Keratinocyte (primary cell): ENCODE data around the gene ZNF470. TPM values are rescaled to one million over a fixed set of nuclear protein-coding genes. Genes with fewer than 3 reads are reported as not detected.

Experiments
- DNase-seq: peaks from one replicate; pipeline ENCODE4 v3.0.0-alpha.2; 2011; ENCODE audit warnings: low read depth, missing footprints, low spot score
- FAIRE-seq: peaks from 2 replicates; lab custom pipeline; 2011; peaks lifted over from hg19 to GRCh38; lab: Jason Lieb, UNC
- H2AFZ ChIP-seq: 2 replicates; pipeline ENCODE4 v1.6.0; 2012; ENCODE audit warnings: low read length, control low read depth, inconsistent platforms; ENCODE audit not compliant: control insufficient read depth
- H3K27ac ChIP-seq: 2 replicates; pipeline ENCODE4 v1.5.1; 2011; ENCODE audit warnings: low read length; ENCODE audit not compliant: control insufficient read depth, insufficient read depth
- H3K27me3 ChIP-seq: 3 replicates; pipeline ENCODE4 v1.6.0; 2011; ENCODE audit warnings: low read length; ENCODE audit not compliant: control insufficient read depth, insufficient read depth; ENCODE audit errors: extremely low read depth
- H3K36me3 ChIP-seq, 2 experiments: 2 replicates in 1 of 2; 3 replicates in 1 of 2; pipeline ENCODE4 v1.5.1; 2011; ENCODE audit warnings: low read length in 2 of 2, mild to moderate bottlenecking in 1 of 2; ENCODE audit not compliant: control insufficient read depth in 2 of 2, insufficient read depth in 2 of 2; ENCODE audit errors: extremely low read depth in 1 of 2
- H3K4me1 ChIP-seq: 3 replicates; pipeline ENCODE4 v1.5.1; 2011; ENCODE audit warnings: low read length; ENCODE audit not compliant: control insufficient read depth, insufficient read depth; ENCODE audit errors: extremely low read depth
- H3K4me2 ChIP-seq: 3 replicates; pipeline ENCODE4 v1.6.0; 2011; ENCODE audit warnings: low read depth, low read length; ENCODE audit not compliant: control insufficient read depth, insufficient read depth; ENCODE audit errors: extremely low read depth
- H3K4me3 ChIP-seq, 3 experiments: fragments of 200-600 bp in 1 of 3; sonication (generic) in 1 of 3; 2 replicates in 2 of 3; 3 replicates in 1 of 3; pipeline ENCODE4 v1.5.1; 2011 to 2016; ENCODE audit warnings: low read length in 3 of 3, mild to moderate bottlenecking in 3 of 3, control low read depth in 2 of 3, inconsistent platforms in 1 of 3, low read depth in 1 of 3, mixed read lengths in 1 of 3, mixed run types in 1 of 3, moderate library complexity in 1 of 3; ENCODE audit not compliant: control insufficient read depth in 2 of 3, insufficient read depth in 2 of 3; ENCODE audit errors: extremely low read depth in 1 of 3
- H3K79me2 ChIP-seq: 2 replicates; pipeline ENCODE4 v1.6.0; 2012; ENCODE audit warnings: low read length; ENCODE audit not compliant: control insufficient read depth, insufficient read depth
- H3K9ac ChIP-seq: 3 replicates; pipeline ENCODE4 v1.6.0; 2011; ENCODE audit warnings: low read length; ENCODE audit not compliant: control insufficient read depth, insufficient read depth; ENCODE audit errors: extremely low read depth
- H3K9me1 ChIP-seq: 3 replicates; pipeline ENCODE4 v1.6.0; 2011; ENCODE audit warnings: low read length; ENCODE audit not compliant: control insufficient read depth, insufficient read depth; ENCODE audit errors: extremely low read depth
- H3K9me3 ChIP-seq: 2 replicates; pipeline ENCODE4 v1.5.1; 2012; ENCODE audit warnings: low read depth, low read length; ENCODE audit not compliant: control insufficient read depth
- H4K20me1 ChIP-seq: 3 replicates; pipeline ENCODE4 v1.6.0; 2011; ENCODE audit warnings: low read length; ENCODE audit not compliant: control insufficient read depth, insufficient read depth; ENCODE audit errors: extremely low read depth
- CTCF ChIP-seq, 3 experiments: IDR thresholded peaks in 1 of 3; conservative IDR thresholded peaks in 1 of 3; optimal IDR thresholded peaks in 1 of 3; 2 replicates in 2 of 3; 3 replicates in 1 of 3; pipeline versions ENCODE3 to v1.5.1; 2011; ENCODE audit warnings: low read length in 3 of 3, mild to moderate bottlenecking in 3 of 3, moderate library complexity in 2 of 3, control low read depth in 1 of 3, inconsistent platforms in 1 of 3; ENCODE audit not compliant: insufficient read depth in 2 of 3; ENCODE audit errors: extremely low read depth in 1 of 3
- EZH2 ChIP-seq: IDR thresholded peaks from one replicate; pipeline ENCODE4 v1.6.1; 2012; ENCODE audit warnings: inconsistent platforms, mild to moderate bottlenecking, low read length, moderate library complexity
- dilution Hi-C: fragments of 300-500 bp; cut with MboI; formaldehyde crosslinking; loops from one replicate; pipeline ENCODE4 v1.7.0; 2020; ENCODE audit warnings: low sequenced_read_pairs; ENCODE audit not compliant: extremely low pct_ligation_motif_present
- polyA plus RNA-seq, 5 experiments: library from polyadenylated mRNA; depleted of rRNA in 3 of 5; stranded (reverse) in 3 of 5; stranded (forward) in 1 of 5; unstranded in 1 of 5; fragments of >200 nt; gene quantifications; 1 replicate in 1 of 5; 2 replicates in 3 of 5; 3 replicates in 1 of 5; pipeline versions ENCODE4 v1.2.1 to v1.2.3, GENCODE V29; 2011 to 2012; ENCODE audit warnings: missing spikeins in 2 of 5, low read depth in 1 of 5, low replicate concordance in 1 of 5

The ZNF470 gene
- polyA plus RNA-seq, 1 donor (not counting 4 experiments of a cell fraction or from before 2014, with no cell fraction given) = 2.7 TPM

- dilution Hi-C loops = no loop called here
- no peak overlapping the region for H3K4me2 ChIP-seq
- no peak overlapping the region for H2AFZ ChIP-seq
- H4K20me1 ChIP-seq = no peaks in the 10 kb centered on the region
- H3K4me3 ChIP-seq = no peak overlapping the region
- no peaks in the 10 kb centered on the region for H3K27me3 ChIP-seq
- H3K79me2 ChIP-seq = no peaks in the 10 kb centered on the region
- no peaks in the 10 kb centered on the region for H3K36me3 ChIP-seq
- no peak overlapping the region for H3K27ac ChIP-seq
- FAIRE-seq = peak; percentile 41
- DNase-seq = peak; percentile 19
- no peaks in the 10 kb centered on the region for H3K4me1 ChIP-seq
- TF ChIP-seq CTCF (optimal IDR thresholded peaks at IDR 0.05 in 1 of 3, IDR thresholded peaks at IDR 0.05 in 1 of 3, conservative IDR thresholded peaks at IDR 0.05 in 1 of 3; ENCODE audit: extremely low read depth in 1 of 3, insufficient read depth in 2 of 3, low read length in 3 of 3) = no peak
- no peak for TF ChIP-seq EZH2
- no peaks in the 10 kb centered on the region for H3K9me1 ChIP-seq
- no peak overlapping the region for H3K9ac ChIP-seq
- H3K9me3 ChIP-seq = peaks cover 2% of the 10 kb centered on the region
Observed at GRCh38 chr19:56637976-56638555, 70.8 kb downstream of the ZNF470 start.

Other genes starting within 250 kb of the ZNF470 start
- gene ZNF582, start 173.9 kb upstream of the ZNF470 start, polyA plus RNA-seq = 4.0 to 4.7 TPM (median 4.3 TPM) in 3 replicates
- 2.3 to 3.3 TPM (median 2.4 TPM) in 3 replicates for gene ZNF583, start 163.1 kb upstream of the ZNF470 start, polyA plus RNA-seq
- 2.3 to 4.1 TPM (median 3.0 TPM) in 3 replicates for gene ZNF667, start 90.1 kb upstream of the ZNF470 start, polyA plus RNA-seq
- 1.8 to 5.8 TPM (median 5.1 TPM) in 3 replicates for gene ZNF471, start 59.6 kb upstream of the ZNF470 start, polyA plus RNA-seq
- gene ZFP28, start 28.5 kb upstream of the ZNF470 start, polyA plus RNA-seq = 5.2 to 6.9 TPM (median 5.7 TPM) in 3 replicates
- 4.8 to 7.6 TPM (median 5.6 TPM) in 3 replicates for gene ZNF71, start 27.8 kb downstream of the ZNF470 start, polyA plus RNA-seq
- gene SMIM17, start 75.7 kb downstream of the ZNF470 start, polyA plus RNA-seq = 0.12 to 0.15 TPM (median 0.13 TPM) in 3 replicates
- 0.01 TPM in 1 of 3 replicates, not detected in the others for gene ZNF835, start 104.3 kb downstream of the ZNF470 start, polyA plus RNA-seq